Neuronal stem cell (in vitro differentiated cells): Measurements from ENCODE around the gene RAB27A.
"Not testable (repeated sequence)": the region's sequence is repeated elsewhere in the genome, so short reads cannot be mapped to it uniquely, and the experiment has no call there.

Experiments
- DNase-seq: peaks from one replicate; pipeline ENCODE4 v3.0.0-alpha.2; 2013; ENCODE audit warnings: low spot score
- H2AFZ ChIP-seq: one replicate; pipeline ENCODE4 v1.6.1; 2013; ENCODE audit warnings: mild to moderate bottlenecking, low read length, inconsistent platforms
- H2AK5ac ChIP-seq: 2 replicates; pipeline ENCODE4 v1.6.1; 2013; ENCODE audit warnings: low read depth, mild to moderate bottlenecking, inconsistent platforms, low read length, moderate library complexity, mixed read lengths
- H2BK120ac ChIP-seq: 2 replicates; pipeline ENCODE4 v1.6.1; 2013; ENCODE audit warnings: low read depth, mild to moderate bottlenecking, inconsistent platforms, low read length, moderate library complexity, mixed read lengths
- H2BK12ac ChIP-seq: one replicate; pipeline ENCODE4 v1.6.1; 2013; ENCODE audit warnings: low read length, inconsistent platforms
- H2BK15ac ChIP-seq: 2 replicates; pipeline ENCODE4 v1.6.1; 2013; ENCODE audit warnings: mild to moderate bottlenecking, low read length, inconsistent platforms, mixed read lengths
- H2BK5ac ChIP-seq: one replicate; pipeline ENCODE4 v1.6.1; 2013; ENCODE audit warnings: inconsistent platforms, mild to moderate bottlenecking, low read length, moderate library complexity
- H3K14ac ChIP-seq: one replicate; pipeline ENCODE4 v1.6.1; 2013; ENCODE audit warnings: low read length, inconsistent platforms
- H3K18ac ChIP-seq: 2 replicates; pipeline ENCODE4 v1.6.1; 2013; ENCODE audit warnings: low read length, inconsistent platforms
- H3K23ac ChIP-seq: 2 replicates; pipeline ENCODE4 v1.6.1; 2013; ENCODE audit warnings: low read depth, mild to moderate bottlenecking, mixed read lengths, low read length, inconsistent platforms; ENCODE audit not compliant: poor library complexity
- H3K27ac ChIP-seq: replicated peaks from 3 replicates; pipeline ENCODE4 v1.5.1; 2013; ENCODE audit warnings: low read length, inconsistent platforms
- H3K27me3 ChIP-seq, 3 experiments: 2 replicates each; pipeline ENCODE4 v1.6.1; 2013; ENCODE audit warnings: low read length in 3 of 3, mild to moderate bottlenecking in 2 of 3, inconsistent platforms in 1 of 3, low read depth in 1 of 3, mixed read lengths in 1 of 3, moderate library complexity in 1 of 3; ENCODE audit not compliant: control insufficient read depth in 3 of 3, insufficient read depth in 3 of 3
- H3K36me3 ChIP-seq, 2 donors: replicated peaks in 1 of 2; 2 replicates each; pipeline ENCODE4 v1.6.1; 2013; ENCODE audit warnings: low read length in 2 of 2; ENCODE audit not compliant: control insufficient read depth in 2 of 2, insufficient read depth in 2 of 2
- H3K4ac ChIP-seq: 2 replicates; pipeline ENCODE4 v1.6.1; 2013; ENCODE audit warnings: inconsistent platforms, mild to moderate bottlenecking, low read length, moderate library complexity
- H3K4me1 ChIP-seq, 2 donors: 1 replicate in 1 of 2; 2 replicates in 1 of 2; pipeline ENCODE4 v1.6.1; 2013; ENCODE audit warnings: low read length in 2 of 2, low read depth in 1 of 2; ENCODE audit not compliant: control insufficient read depth in 2 of 2, insufficient read depth in 1 of 2
- H3K4me2 ChIP-seq: one replicate; pipeline ENCODE4 v1.6.1; 2013; ENCODE audit warnings: mild to moderate bottlenecking, low read length, inconsistent platforms; ENCODE audit not compliant: insufficient read depth, poor library complexity, severe bottlenecking
- H3K4me3 ChIP-seq, 2 donors: 2 replicates each; pipeline ENCODE4 v1.5.1; 2013; ENCODE audit warnings: low read length in 2 of 2, mild to moderate bottlenecking in 2 of 2, inconsistent platforms in 1 of 2, moderate library complexity in 1 of 2
- H3K79me1 ChIP-seq: one replicate; pipeline ENCODE4 v1.6.1; 2013; ENCODE audit warnings: low read depth, mild to moderate bottlenecking, inconsistent platforms, low read length, moderate library complexity
- H3K9ac ChIP-seq: one replicate; pipeline ENCODE4 v1.6.1; 2013; ENCODE audit warnings: mild to moderate bottlenecking, low read depth, low read length, inconsistent platforms; ENCODE audit not compliant: poor library complexity
- H3K9me3 ChIP-seq, 2 donors: replicated peaks in 1 of 2; 2 replicates each; pipeline versions ENCODE3 to v1.6.1; 2013; ENCODE audit warnings: low read length in 2 of 2, mild to moderate bottlenecking in 2 of 2, inconsistent platforms in 1 of 2, low read depth in 1 of 2, mixed read lengths in 1 of 2, moderate library complexity in 1 of 2; ENCODE audit not compliant: control insufficient read depth in 2 of 2, insufficient read depth in 1 of 2
- H4K8ac ChIP-seq: one replicate; pipeline ENCODE4 v1.6.1; 2013; ENCODE audit warnings: low read depth, mild to moderate bottlenecking, inconsistent platforms, low read length, moderate library complexity
- H4K91ac ChIP-seq: one replicate; pipeline ENCODE4 v1.6.1; 2013; ENCODE audit warnings: low read length, low read depth, mild to moderate bottlenecking, inconsistent platforms; ENCODE audit not compliant: poor library complexity
- WGBS, 2 donors: extraction: QIAGEN DNeasy Blood & Tissue Kit; methylation state at CpG; one replicate each; pipeline ENCODE4 v1.1.7; 2013; ENCODE audit warnings: missing lambda C conversion rate in 2 of 2, mixed read lengths in 1 of 2; ENCODE audit not compliant: insufficient read length in 2 of 2, insufficient replicate concordance in 1 of 2; ENCODE audit errors: extremely low coverage in 2 of 2; 5-methylcytosine and 5-hydroxymethylcytosine counted together

The RAB27A gene

GRCh38 chr15:55254916-55255679 lies 34.5 kb downstream of the RAB27A start:
- Histone ChIP-seq H3K9me3 (no peaks in the 10 kb centered on the region), H2BK120ac (no peak overlapping the region), H2BK5ac (no peak overlapping the region), H3K18ac (no peak overlapping the region), H3K4me2 (no peak overlapping the region), H3K79me1 (no peaks in the 10 kb centered on the region), H4K91ac (no peak overlapping the region), H3K27me3 (no peaks in the 10 kb centered on the region), H2AFZ (no peak overlapping the region), H3K9ac (no peak overlapping the region), H3K36me3 (no peaks in the 10 kb centered on the region), H4K8ac (no peak overlapping the region), H2BK15ac (no peak overlapping the region), H3K14ac (no peak overlapping the region), H3K4me3 (no peak overlapping the region), H3K27ac (no peak overlapping the region), H3K4me1 (no peaks in the 10 kb centered on the region), H2AK5ac (no peak overlapping the region), H2BK12ac (no peak overlapping the region), H3K23ac (no peak overlapping the region), H3K4ac (no peak overlapping the region)
- no peak for DNase-seq
- WGBS, 2 donors: no CpG with 5 or more reads among the region's 4 CpGs

GRCh38 chr15:55253580-55253979 lies 36.0 kb downstream of the RAB27A start:
- H2BK120ac ChIP-seq: no peak overlapping the region
- no peaks in the 10 kb centered on the region for H3K9me3 ChIP-seq
- no peak overlapping the region for H2AFZ ChIP-seq
- H3K4me2 ChIP-seq: no peak overlapping the region
- no peak overlapping the region for H3K27ac ChIP-seq
- H3K9ac ChIP-seq: no peak overlapping the region
- no peak overlapping the region for H2BK15ac ChIP-seq
- H3K36me3 ChIP-seq: no peaks in the 10 kb centered on the region
- H4K91ac ChIP-seq: no peak overlapping the region
- H2AK5ac ChIP-seq: no peak overlapping the region
- H3K4me1 ChIP-seq: no peaks in the 10 kb centered on the region
- DNase-seq: no peak
- no peak overlapping the region for H3K14ac ChIP-seq
- H3K4ac ChIP-seq: no peak overlapping the region
- H3K27me3 ChIP-seq: no peaks in the 10 kb centered on the region
- H4K8ac ChIP-seq: no peak overlapping the region
- no peaks in the 10 kb centered on the region for H3K79me1 ChIP-seq
- WGBS, 2 donors: no CpG with 5 or more reads among the region's 3 CpGs
- H2BK12ac ChIP-seq: no peak overlapping the region
- H3K18ac ChIP-seq: no peak overlapping the region
- H3K23ac ChIP-seq: no peak overlapping the region
- no peak overlapping the region for H2BK5ac ChIP-seq
- H3K4me3 ChIP-seq: no peak overlapping the region

- H2BK120ac ChIP-seq, H4K91ac ChIP-seq, H3K4me2 ChIP-seq, H2BK12ac ChIP-seq, H2BK15ac ChIP-seq, H3K4ac ChIP-seq, H3K4me1 ChIP-seq, H2BK5ac ChIP-seq, H3K18ac ChIP-seq, H3K9me3 ChIP-seq, H3K4me3 ChIP-seq, H2AK5ac ChIP-seq, H2AFZ ChIP-seq, DNase-seq, H3K27ac ChIP-seq, H3K27me3 ChIP-seq, H3K36me3 ChIP-seq, H4K8ac ChIP-seq, H3K23ac ChIP-seq, H3K79me1 ChIP-seq, H3K14ac ChIP-seq, H3K9ac ChIP-seq: not testable (repeated sequence)
- WGBS, 2 donors: no CpG with 5 or more reads among the region's 8 CpGs
These were observed 37.4 kb downstream of the RAB27A start for GRCh38 chr15:55252201-55252600.

GRCh38 chr15:55250941-55251340 lies 38.7 kb downstream of the RAB27A start:
- Histone ChIP-seq H3K18ac (no peak overlapping the region), H3K79me1 (no peaks in the 10 kb centered on the region), H2BK5ac (no peak overlapping the region), H3K4me3 (no peak overlapping the region), H3K23ac (no peak overlapping the region), H3K9ac (no peak overlapping the region), H2BK12ac (no peak overlapping the region), H3K4me1 (no peaks in the 10 kb centered on the region), H3K27me3 (no peaks in the 10 kb centered on the region), H2BK120ac (no peak overlapping the region), H2AFZ (no peak overlapping the region), H3K14ac (no peak overlapping the region), H3K36me3 (no peaks in the 10 kb centered on the region), H4K8ac (no peak overlapping the region), H2BK15ac (no peak overlapping the region), H3K4ac (no peak overlapping the region), H4K91ac (no peak overlapping the region), H2AK5ac (no peak overlapping the region), H3K9me3 (no peaks in the 10 kb centered on the region), H3K4me2 (no peak overlapping the region), H3K27ac (no peak overlapping the region)
- no CpG with 5 or more reads among the region's 4 CpGs for WGBS, 2 donors
- no peak for DNase-seq
